Activated T-helper 2 cell treated with anti-CD3 and anti-CD28 coated beads, Interferon-gamma antibody, Interleukin-2, Interleukin-4, amounts not matched to agents 10 μg/mL and 5 μg/mL and 100 μg/mL, durations not matched to agents 14 hours and 24 hours and 36 hours (primary cell): ENCODE measurements around the gene ANKAR. TPM values are rescaled to one million over a fixed set of nuclear protein-coding genes. Genes with fewer than 3 reads are reported as not detected.
"Not testable (repeated sequence)": the region's sequence is repeated elsewhere in the genome, so short reads cannot be mapped to it uniquely, and the experiment has no call there.

ENCODE experiments used
- DNase-seq: peaks from one replicate; pipeline ENCODE4 v3.0.0; 2021; ENCODE audit warnings: low spot score
- H3K27ac Mint-ChIP-seq: one replicate; pipeline ENCODE4 v1.8.0; 2021; ENCODE audit warnings: mixed read lengths
- H3K27me3 Mint-ChIP-seq: one replicate; pipeline ENCODE4 v1.8.0; 2021; ENCODE audit warnings: low read depth, mixed read lengths
- H3K36me3 Mint-ChIP-seq: one replicate; pipeline ENCODE4 v1.8.0; 2021; ENCODE audit warnings: low read depth, mixed read lengths
- H3K4me1 Mint-ChIP-seq: one replicate; pipeline ENCODE4 v1.8.0; 2021; ENCODE audit warnings: low read depth, mixed read lengths
- H3K4me3 Mint-ChIP-seq: one replicate; pipeline ENCODE4 v1.8.0; 2021; ENCODE audit warnings: low read depth, mild to moderate bottlenecking, moderate library complexity, mixed read lengths
- H3K9me3 Mint-ChIP-seq: one replicate; pipeline ENCODE4 v1.8.0; 2021; ENCODE audit warnings: mixed read lengths
- intact Hi-C: fragments of 100-400 bp; cut with micrococcal nuclease; formaldehyde crosslinking; loops from one replicate; pipeline ENCODE4 v1.15.1; 2023
- total RNA-seq: library from RNA; stranded (reverse); gene quantifications from 2 replicates; pipeline ENCODE4 v1.2.3, GENCODE V29; 2022

ANKAR gene
- total RNA-seq, 1 donor from 2014 or later, result 4.1 TPM

DNA sequence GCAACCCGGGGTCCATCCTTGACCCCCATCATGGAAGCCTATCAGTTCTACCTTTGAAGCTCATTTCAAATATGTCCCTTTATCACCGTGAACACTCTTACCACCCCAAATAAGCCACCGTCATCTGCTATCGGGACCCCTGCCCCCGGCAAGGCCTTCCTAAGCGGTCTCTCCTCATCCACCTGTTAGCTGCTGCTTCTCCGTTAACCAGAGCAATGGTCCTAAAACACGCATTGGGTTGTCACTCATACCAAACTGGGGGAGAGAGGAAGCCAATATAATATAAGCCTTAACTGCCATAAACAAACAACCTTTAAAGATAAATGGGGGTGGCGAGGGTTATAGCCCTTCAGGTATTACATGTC lies 12.5 kb upstream of the ANKAR start:
- H3K4me1 Mint-ChIP-seq, result peaks cover 36% of the 10 kb centered on the region
- no peak overlapping the region for H3K4me3 Mint-ChIP-seq
- no peaks in the 10 kb centered on the region for H3K27me3 Mint-ChIP-seq
- no peaks in the 10 kb centered on the region for H3K9me3 Mint-ChIP-seq
- H3K36me3 Mint-ChIP-seq, result peaks cover 29% of the 10 kb centered on the region
- no peak for DNase-seq
- H3K27ac Mint-ChIP-seq, result no peak overlapping the region
- intact Hi-C loops, result loop anchor here (1.0 to 5.0 kb wide), 8 partner anchors 12 to 655 kb away; partner anchors contain the start of genes ANKAR, HIBCH, ORMDL1 and OSGEPL1

DNA sequence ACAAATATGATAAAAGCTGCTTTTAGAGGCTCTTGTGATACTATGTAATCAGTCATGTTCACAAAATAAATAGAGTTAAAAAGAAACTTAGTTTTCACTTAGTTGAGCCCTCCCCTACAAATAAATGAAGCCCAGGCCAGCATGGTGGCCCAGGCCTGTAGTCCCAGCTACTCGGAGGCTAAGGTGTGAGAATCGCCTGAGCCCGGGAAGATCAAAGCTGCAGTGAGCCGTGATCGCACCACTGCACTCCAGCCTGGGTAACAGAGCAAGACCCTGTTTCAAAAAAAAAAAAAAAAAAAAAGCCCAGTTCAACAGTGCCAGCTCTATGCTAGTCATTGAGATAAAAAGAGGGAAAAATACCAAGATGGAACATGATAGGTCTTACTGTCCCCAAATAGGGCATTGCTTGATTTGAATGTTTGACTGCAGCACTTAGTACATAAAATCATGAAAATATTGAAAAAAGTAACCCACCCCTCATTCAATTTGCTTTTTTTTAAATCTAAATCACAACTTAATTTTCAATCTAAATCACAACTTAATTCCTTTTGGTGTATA lies 11.7 kb upstream of the ANKAR start:
- no peaks in the 10 kb centered on the region for H3K9me3 Mint-ChIP-seq
- peaks cover 33% of the 10 kb centered on the region for H3K4me1 Mint-ChIP-seq
- intact Hi-C loops, result loop anchor here (5.0 kb wide), 1 partner anchor 655 kb away; the partner anchor contains the start of gene HIBCH
- no peak for DNase-seq
- no peaks in the 10 kb centered on the region for H3K27me3 Mint-ChIP-seq
- no peak overlapping the region for H3K4me3 Mint-ChIP-seq
- H3K36me3 Mint-ChIP-seq, result peaks cover 37% of the 10 kb centered on the region
- H3K27ac Mint-ChIP-seq, result peak overlapping the region; percentile 15

DNA sequence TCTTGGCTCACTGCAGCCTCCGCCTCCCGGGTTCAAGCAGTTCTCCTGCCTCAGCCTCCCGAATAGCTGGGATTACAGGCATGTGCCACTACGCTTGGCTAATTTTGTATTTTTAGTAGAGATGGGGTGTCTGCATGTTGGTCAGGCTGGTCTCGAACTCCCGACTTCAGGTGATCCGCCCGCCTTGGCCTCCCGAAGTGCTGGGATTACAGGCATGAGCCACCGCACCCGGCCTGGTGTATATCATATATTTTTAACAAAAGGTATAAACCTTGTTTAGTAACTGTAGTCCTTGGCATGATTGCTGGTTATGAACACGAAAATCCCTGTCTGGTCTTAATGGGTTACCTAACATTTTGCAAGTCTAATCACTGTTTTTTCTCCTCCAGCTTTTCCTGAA lies 11.2 kb upstream of the ANKAR start:
- intact Hi-C loops, result loop anchor here (5.0 kb wide), 1 partner anchor 654 kb away; the partner anchor contains the start of gene HIBCH
- peak overlapping the region; percentile 40 for H3K4me3 Mint-ChIP-seq
- not testable (repeated sequence) for H3K9me3 Mint-ChIP-seq, DNase-seq, H3K27me3 Mint-ChIP-seq, H3K27ac Mint-ChIP-seq
- peaks cover 43% of the 10 kb centered on the region for H3K36me3 Mint-ChIP-seq
- peaks cover 29% of the 10 kb centered on the region for H3K4me1 Mint-ChIP-seq

- peaks cover 67% of the 10 kb centered on the region for H3K36me3 Mint-ChIP-seq
- no peaks in the 10 kb centered on the region for H3K27me3 Mint-ChIP-seq
- peaks cover 23% of the 10 kb centered on the region for H3K4me1 Mint-ChIP-seq
- DNase-seq, result no peak
- H3K4me3 Mint-ChIP-seq, result no peak overlapping the region
- no peaks in the 10 kb centered on the region for H3K9me3 Mint-ChIP-seq
- no peak overlapping the region for H3K27ac Mint-ChIP-seq
- intact Hi-C loops, result loop anchor here (10.0 kb wide), 1 partner anchor 865 kb away; the partner anchor contains the start of gene NEMP2
These were observed 4.6 kb upstream of the ANKAR start for GRCh38 chr2:189669913-189670312.

DNA sequence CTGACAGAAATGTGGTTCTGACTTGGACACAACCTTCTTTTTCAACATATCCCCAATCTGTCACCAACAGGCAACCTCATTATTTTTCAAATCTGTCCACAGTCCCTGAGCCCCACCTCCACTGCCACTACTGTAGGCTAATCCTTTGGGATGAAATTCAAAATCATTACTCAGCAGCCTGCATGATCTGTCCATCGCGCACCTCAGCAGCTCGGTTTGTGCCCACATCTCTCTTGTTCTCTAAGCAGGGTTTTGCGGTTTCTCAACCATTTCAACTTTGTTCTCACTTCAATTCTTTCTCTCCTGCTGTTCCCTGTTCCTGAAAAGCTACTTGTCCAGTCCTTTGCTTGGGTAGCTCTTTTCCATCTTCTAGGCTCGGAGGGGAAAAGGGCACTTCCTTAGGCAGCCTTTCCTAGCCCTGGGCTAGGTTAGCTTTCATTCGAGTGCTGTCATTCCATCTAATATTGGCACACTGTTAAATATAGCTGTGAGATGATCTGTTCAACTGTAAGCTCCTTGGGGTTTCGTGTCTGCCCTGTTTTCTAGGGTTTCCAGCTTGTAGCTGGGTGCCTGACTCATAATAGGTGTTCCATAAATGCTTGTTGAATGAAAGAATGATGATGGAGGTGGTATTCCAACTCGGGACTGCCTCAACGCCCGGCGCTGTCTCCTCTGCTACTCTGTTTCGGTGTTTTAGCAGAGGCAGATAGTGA lies 653 bp upstream of the ANKAR start:
- no peak for DNase-seq
- H3K9me3 Mint-ChIP-seq, result peaks cover 15% of the 10 kb centered on the region
- H3K27me3 Mint-ChIP-seq, result no peaks in the 10 kb centered on the region
- intact Hi-C loops, result loop anchor here (1.0 to 10.0 kb wide), 4 partner anchors 13 to 861 kb away; partner anchors contain the start of genes ASNSD1, NEMP2 and OSGEPL1
- peak overlapping the region; percentile 57 for H3K4me3 Mint-ChIP-seq
- H3K36me3 Mint-ChIP-seq, result peaks cover 61% of the 10 kb centered on the region
- H3K4me1 Mint-ChIP-seq, result peaks cover 24% of the 10 kb centered on the region
- H3K27ac Mint-ChIP-seq, result peak overlapping the region; percentile 59

DNA sequence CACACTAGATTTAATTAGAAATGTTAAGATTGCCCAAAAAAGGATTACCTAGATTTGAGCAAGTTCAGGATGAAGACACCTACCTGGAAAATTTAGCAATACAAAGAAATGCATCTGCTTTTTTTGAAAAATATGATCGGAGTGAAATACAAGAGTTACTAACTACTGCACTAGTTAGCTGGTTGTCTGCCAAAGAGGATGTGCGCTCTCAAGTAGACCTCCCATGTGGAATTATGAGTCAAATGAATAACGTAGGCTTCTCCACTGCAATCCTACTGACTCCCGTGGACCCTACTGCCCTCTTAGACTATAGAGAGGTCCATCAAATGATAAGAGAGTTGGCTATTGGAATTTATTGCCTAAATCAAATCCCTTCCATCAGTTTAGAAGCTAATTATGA lies 2.0 kb downstream of the ANKAR start:
- Mint-ChIP-seq H3K9me3 (peaks cover 21% of the 10 kb centered on the region), H3K4me1 (peaks cover 32% of the 10 kb centered on the region), H3K27ac (no peak overlapping the region), H3K36me3 (peaks cover 68% of the 10 kb centered on the region), H3K4me3 (no peak overlapping the region), H3K27me3 (no peaks in the 10 kb centered on the region)
- intact Hi-C loops, result loop anchor here (10.0 kb wide), 1 partner anchor 858 kb away; the partner anchor contains the start of gene NEMP2
- DNase-seq, result no peak

- H3K4me1 Mint-ChIP-seq, result peaks cover 23% of the 10 kb centered on the region
- H3K36me3 Mint-ChIP-seq, result peaks cover 53% of the 10 kb centered on the region
- DNase-seq, result no peak
- no peaks in the 10 kb centered on the region for H3K27me3 Mint-ChIP-seq
- H3K9me3 Mint-ChIP-seq, result peaks cover 21% of the 10 kb centered on the region
- no peak overlapping the region for H3K27ac Mint-ChIP-seq
- intact Hi-C loops, result loop anchor here (10.0 kb wide), 1 partner anchor 856 kb away; the partner anchor contains the start of gene NEMP2
- no peak overlapping the region for H3K4me3 Mint-ChIP-seq
These were observed 4.8 kb downstream of the ANKAR start for GRCh38 chr2:189679226-189679625.

DNA sequence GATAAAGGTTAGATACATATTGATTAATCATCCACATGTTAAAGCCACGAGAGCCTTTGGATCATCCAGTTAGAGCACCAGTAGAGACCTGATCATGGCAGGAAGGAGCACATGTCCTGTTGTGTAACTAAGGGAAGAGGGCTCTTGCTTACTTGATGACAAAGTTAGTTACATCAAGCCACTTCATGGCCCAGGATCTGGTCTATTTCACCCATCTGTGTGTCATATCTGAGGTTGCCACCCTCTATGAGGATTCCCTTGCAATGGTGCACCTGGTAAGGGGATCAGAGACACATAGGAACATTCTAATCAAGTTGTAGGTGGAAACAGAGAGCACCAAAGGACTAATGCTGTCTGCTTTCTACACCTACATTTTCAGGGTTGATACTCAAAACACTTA lies 6.7 kb downstream of the ANKAR start:
- Mint-ChIP-seq H3K27me3 (no peaks in the 10 kb centered on the region), H3K9me3 (peaks cover 21% of the 10 kb centered on the region), H3K4me3 (no peak overlapping the region), H3K36me3 (peaks cover 41% of the 10 kb centered on the region), H3K4me1 (peaks cover 20% of the 10 kb centered on the region), H3K27ac (no peak overlapping the region)
- no peak for DNase-seq
- intact Hi-C loops, result no loop called here

DNA sequence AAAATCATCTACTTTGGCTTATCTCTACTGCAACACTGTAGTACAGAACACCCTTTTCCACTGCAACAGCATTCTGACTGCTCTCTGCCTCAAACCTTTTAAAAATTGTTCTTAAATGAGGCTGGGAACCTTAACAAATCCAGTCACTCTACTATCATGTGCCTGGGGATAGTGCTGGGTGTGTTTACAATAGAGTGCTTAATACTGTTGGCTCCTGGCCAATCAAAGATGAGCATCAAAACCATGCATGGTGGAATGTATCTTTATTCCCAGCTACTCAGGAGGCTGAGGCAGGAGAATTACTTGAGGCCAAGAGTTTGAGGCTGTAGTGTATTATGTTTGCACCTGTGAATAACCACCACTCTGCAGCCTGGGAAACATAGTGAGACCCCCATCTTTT lies 7.4 kb downstream of the ANKAR start:
- Mint-ChIP-seq H3K27ac (no peak overlapping the region), H3K4me1 (peaks cover 20% of the 10 kb centered on the region)

DNA sequence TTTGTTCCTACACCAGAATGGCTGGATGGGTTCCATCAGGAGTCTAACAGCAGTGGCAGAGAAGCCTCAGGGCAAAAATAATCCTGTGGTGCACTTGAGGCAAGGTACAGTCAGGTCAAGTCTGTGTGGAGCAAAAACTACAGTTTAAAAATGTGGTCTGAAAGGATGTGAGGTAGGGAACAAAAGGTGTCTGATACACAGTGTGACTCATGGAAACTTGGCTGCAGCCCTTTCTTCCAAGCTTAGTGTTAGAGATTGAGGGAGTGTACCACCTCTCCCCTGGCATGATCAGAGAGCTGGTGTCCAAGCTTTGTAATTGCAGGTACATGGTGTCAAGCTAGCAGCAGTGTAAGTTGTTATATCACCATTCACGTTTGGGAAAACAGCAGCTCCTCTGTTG lies 8.9 kb downstream of the ANKAR start:
- H3K4me3 Mint-ChIP-seq, result no peak overlapping the region
- peaks cover 10% of the 10 kb centered on the region for H3K9me3 Mint-ChIP-seq
- peaks cover 26% of the 10 kb centered on the region for H3K36me3 Mint-ChIP-seq
- intact Hi-C loops, result loop anchor here (2.0 kb wide), 1 partner anchor 15 kb away; no protein-coding TSS in a partner anchor
- no peak for DNase-seq
- no peak overlapping the region for H3K27ac Mint-ChIP-seq
- H3K4me1 Mint-ChIP-seq, result peaks cover 20% of the 10 kb centered on the region
- no peaks in the 10 kb centered on the region for H3K27me3 Mint-ChIP-seq

More for the DNA sequence above, 7.4 kb downstream of the ANKAR start:
- H3K27me3 Mint-ChIP-seq, result no peaks in the 10 kb centered on the region
- H3K4me3 Mint-ChIP-seq, result no peak overlapping the region
- peaks cover 21% of the 10 kb centered on the region for H3K9me3 Mint-ChIP-seq
- DNase-seq, result no peak
- H3K36me3 Mint-ChIP-seq, result peaks cover 38% of the 10 kb centered on the region
- intact Hi-C loops, result loop anchor here (2.0 kb wide), 1 partner anchor 17 kb away; no protein-coding TSS in a partner anchor

- H3K27ac Mint-ChIP-seq, result no peak overlapping the region
- peaks cover 16% of the 10 kb centered on the region for H3K36me3 Mint-ChIP-seq
- no peaks in the 10 kb centered on the region for H3K27me3 Mint-ChIP-seq
- no peak for DNase-seq
- H3K4me3 Mint-ChIP-seq, result no peak overlapping the region
- no peaks in the 10 kb centered on the region for H3K9me3 Mint-ChIP-seq
- intact Hi-C loops, result no loop called here
- H3K4me1 Mint-ChIP-seq, result peaks cover 17% of the 10 kb centered on the region
These were observed 10.3 kb downstream of the ANKAR start for GRCh38 chr2:189684811-189685210.

- no peak overlapping the region for H3K4me3 Mint-ChIP-seq
- intact Hi-C loops, result no loop called here
- no peaks in the 10 kb centered on the region for H3K9me3 Mint-ChIP-seq
- peaks cover 11% of the 10 kb centered on the region for H3K36me3 Mint-ChIP-seq
- H3K27me3 Mint-ChIP-seq, result no peaks in the 10 kb centered on the region
- H3K4me1 Mint-ChIP-seq, result peaks cover 11% of the 10 kb centered on the region
- no peak for DNase-seq
- H3K27ac Mint-ChIP-seq, result no peak overlapping the region
These were observed 11.2 kb downstream of the ANKAR start for GRCh38 chr2:189685540-189686229.
